ENCODE data around the gene VAMP4. TPM values are rescaled to one million over a fixed set of nuclear protein-coding genes. Genes with fewer than 3 reads are reported as not detected.
A peak's percentile ranks its signal among the peaks of the same experiment; 100 is the strongest.

The VAMP4 gene
- total and polyA plus RNA-seq, 8 donors = 3.5 to 23.7 (median 7.2) TPM

- DNase-seq = no peak
- intact Hi-C loops (cut with DNase I; ENCODE audit: low total_unique reads) = loop anchor here (10.0 kb wide), 1 partner anchor 73 kb away; no protein-coding TSS in a partner anchor
Measured at GRCh38 chr1:171718216-171718615, 23.6 kb downstream of the VAMP4 start.

GRCh38 chr1:171717062-171717718, 24.7 kb downstream of the VAMP4 start:
- TF ChIP-seq EP300 (IDR thresholded peaks at IDR 0.05) (no peak), POLR2A (IDR thresholded peaks at IDR 0.05) (no peak), CTCF (IDR thresholded peaks at IDR 0.05) (no peak), POLR2AphosphoS5 (IDR thresholded peaks at IDR 0.05) (no peak)
- intact Hi-C loops (cut with DNase I; ENCODE audit: low total_unique reads) = loop anchor here (10.0 kb wide), 1 partner anchor 72 kb away; no protein-coding TSS in a partner anchor
- Histone ChIP-seq H3K27me3 (no peaks in the 10 kb centered on the region), H3K27ac (peak overlapping the region in 2 of 5 donors; percentile 23 to 46), H3K4me1 (peaks cover 0 to 24% (median 12%) of the 10 kb centered on the region in 4 donors), H3K4me3 (no peak overlapping the region), H3K36me3 (peaks cover 0 to 26% (median 10%) of the 10 kb centered on the region in 4 donors), H3K9me3 (no peaks in the 10 kb centered on the region)
- whole genome bisulfite sequencing, 5 donors = 78 to 90% (median 84%) methylated on average over 2 of the region's 2 CpGs
- no peak for DNase-seq

More at GRCh38 chr1:171718216-171718615, 23.6 kb downstream of the VAMP4 start:
- H3K27ac ChIP-seq = no peak overlapping the region
- peaks cover 0 to 24% (median 12%) of the 10 kb centered on the region in 4 donors for H3K4me1 ChIP-seq
- no peak for TF ChIP-seq POLR2AphosphoS5 (IDR thresholded peaks at IDR 0.05)
- TF ChIP-seq CTCF (IDR thresholded peaks at IDR 0.05) = no peak
- TF ChIP-seq EP300 (IDR thresholded peaks at IDR 0.05) = no peak
- TF ChIP-seq POLR2A (IDR thresholded peaks at IDR 0.05) = no peak
- H3K9me3 ChIP-seq = peaks cover under 1 to 8% (median 6%) of the 10 kb centered on the region in 4 donors
- WGBS, 5 donors = 89 to 100% (median 97%) methylated on average over 1 of the region's 1 CpG
- peaks cover 0 to 31% (median 16%) of the 10 kb centered on the region in 4 donors for H3K36me3 ChIP-seq
- H3K4me3 ChIP-seq = no peak overlapping the region
- H3K27me3 ChIP-seq = no peaks in the 10 kb centered on the region

GRCh38 chr1:171716616-171717015, 25.2 kb downstream of the VAMP4 start:
- intact Hi-C loops (cut with DNase I; ENCODE audit: low total_unique reads) = loop anchor here (10.0 kb wide), 1 partner anchor 72 kb away; no protein-coding TSS in a partner anchor
- H3K27ac ChIP-seq = peak overlapping the region in 2 of 5 donors; percentile 23 to 46
- WGBS, 5 donors = 32 to 54% (median 42%) methylated on average over 3 of the region's 3 CpGs
- peaks cover 0 to 24% (median 12%) of the 10 kb centered on the region in 4 donors for H3K4me1 ChIP-seq
- H3K27me3 ChIP-seq = no peaks in the 10 kb centered on the region
- TF ChIP-seq POLR2A (IDR thresholded peaks at IDR 0.05) (no peak), CTCF (IDR thresholded peaks at IDR 0.05) (no peak), EP300 (IDR thresholded peaks at IDR 0.05) (no peak), POLR2AphosphoS5 (IDR thresholded peaks at IDR 0.05) (peak in 1 of 3 donors; percentile 21)
- no peaks in the 10 kb centered on the region for H3K9me3 ChIP-seq
- peaks cover 0 to 26% (median 10%) of the 10 kb centered on the region in 4 donors for H3K36me3 ChIP-seq
- DNase-seq = no peak
- no peak overlapping the region for H3K4me3 ChIP-seq

DNA sequence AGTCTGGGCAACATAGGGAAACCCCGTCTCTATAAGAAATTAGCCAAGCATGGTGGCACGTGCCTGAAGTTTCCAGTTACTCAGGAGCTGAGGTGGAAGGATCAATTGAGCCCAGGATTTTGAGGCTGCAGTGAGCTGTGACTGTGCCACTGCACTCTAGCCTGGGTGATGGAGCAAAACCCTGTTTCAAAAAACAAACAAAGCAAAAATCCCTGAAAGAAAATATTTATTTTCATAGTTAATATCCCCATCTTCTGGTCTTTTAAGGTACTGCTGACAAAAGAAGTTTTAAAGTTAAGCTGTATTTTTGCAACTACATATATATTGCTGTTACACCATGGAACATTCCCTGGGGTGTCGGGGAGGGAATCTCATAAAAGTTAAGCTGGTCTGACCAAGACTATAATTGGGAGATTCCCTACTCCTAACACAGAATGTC, 26.0 kb downstream of the VAMP4 start:
- intact Hi-C loops (cut with DNase I; ENCODE audit: low total_unique reads) = loop anchor here (10.0 kb wide), 1 partner anchor 71 kb away; no protein-coding TSS in a partner anchor
- peaks cover 0 to 26% (median 10%) of the 10 kb centered on the region in 4 donors for H3K36me3 ChIP-seq
- H3K9me3 ChIP-seq = no peaks in the 10 kb centered on the region
- peaks cover 0 to 24% (median 12%) of the 10 kb centered on the region in 4 donors for H3K4me1 ChIP-seq
- TF ChIP-seq POLR2AphosphoS5 (IDR thresholded peaks at IDR 0.05) = no peak
- TF ChIP-seq CTCF (IDR thresholded peaks at IDR 0.05) = peak in 4 of 7 experiments; percentile 26 to 45 (median 30)
- H3K27ac ChIP-seq = peak overlapping the region in 2 of 5 donors; percentile 8 to 23
- 67 to 91% (median 71%) methylated on average over 3 of the region's 3 CpGs for WGBS, 5 donors
- DNase-seq = peak in 1 of 2 donors; percentile 35
- H3K4me3 ChIP-seq = no peak overlapping the region
- H3K27me3 ChIP-seq = no peaks in the 10 kb centered on the region

Measured in stomach (tissue), 9 donors.